Neural crest cell (in vitro differentiated cells): ENCODE measurements around the gene COL21A1. TPM values are rescaled to one million over a fixed set of nuclear protein-coding genes. Genes with fewer than 3 reads are reported as not detected.

Experiments
- DNase-seq: peaks from one replicate; pipeline ENCODE4 v3.0.0; 2021; ENCODE audit warnings: low read depth, mixed read lengths, low spot score
- H3K27ac Mint-ChIP-seq: one replicate; pipeline ENCODE4 v1.8.0; 2021; ENCODE audit warnings: mild to moderate bottlenecking, mixed read lengths; ENCODE audit not compliant: unreplicated experiment
- H3K27me3 Mint-ChIP-seq: 2 replicates; pipeline ENCODE4 v1.8.0; 2021; ENCODE audit warnings: low read depth, mild to moderate bottlenecking, mixed read lengths
- H3K36me3 Mint-ChIP-seq: 2 replicates; pipeline ENCODE4 v1.8.0; 2021; ENCODE audit warnings: low read depth, mild to moderate bottlenecking, mixed read lengths
- H3K4me1 Mint-ChIP-seq: 2 replicates; pipeline ENCODE4 v1.8.0; 2021; ENCODE audit warnings: mixed read lengths
- H3K4me3 Mint-ChIP-seq: one replicate; pipeline ENCODE4 v1.8.0; 2021; ENCODE audit warnings: mild to moderate bottlenecking, mixed read lengths
- H3K9me3 Mint-ChIP-seq: 2 replicates; pipeline ENCODE4 v1.8.0; 2021; ENCODE audit warnings: mixed read lengths
- total RNA-seq: library from RNA; stranded (reverse); gene quantifications from 2 replicates; pipeline ENCODE4 v1.2.1, GENCODE V29; 2021
- TF ChIP-seq, protein P1 (sequence below): fragments of 200-600 bp; sonication (generic); conservative IDR thresholded peaks from 2 replicates; pipeline ENCODE4 v1.5.0; 2021; ENCODE audit warnings: antibody characterized with exemption, mild to moderate bottlenecking

COL21A1 gene
- total RNA-seq, 1 donor from 2014 or later, result not detected

DNA sequence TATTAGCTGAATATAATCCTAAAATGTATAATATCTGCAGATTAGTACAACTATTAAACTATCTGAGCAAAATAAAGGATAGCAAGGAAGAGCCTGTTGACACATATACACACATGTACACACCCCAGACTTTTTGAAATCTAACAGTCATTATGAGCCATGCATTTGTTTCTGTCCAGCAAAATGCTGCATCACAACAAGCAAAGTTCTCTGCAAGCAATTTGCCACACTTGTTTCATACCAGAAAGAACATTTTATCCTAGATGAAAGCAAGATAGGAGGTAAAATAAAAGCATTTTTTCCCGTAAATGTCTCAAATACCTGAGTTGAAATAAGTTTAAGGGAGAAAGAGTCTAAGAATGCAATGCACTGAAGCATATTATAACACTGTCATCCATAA is 145.2 kb downstream of the COL21A1 start:
- no peaks in the 10 kb centered on the region for H3K4me1 Mint-ChIP-seq
- no peak overlapping the region for H3K27ac Mint-ChIP-seq
- DNase-seq, result no peak
- TF ChIP-seq, protein P1, sequence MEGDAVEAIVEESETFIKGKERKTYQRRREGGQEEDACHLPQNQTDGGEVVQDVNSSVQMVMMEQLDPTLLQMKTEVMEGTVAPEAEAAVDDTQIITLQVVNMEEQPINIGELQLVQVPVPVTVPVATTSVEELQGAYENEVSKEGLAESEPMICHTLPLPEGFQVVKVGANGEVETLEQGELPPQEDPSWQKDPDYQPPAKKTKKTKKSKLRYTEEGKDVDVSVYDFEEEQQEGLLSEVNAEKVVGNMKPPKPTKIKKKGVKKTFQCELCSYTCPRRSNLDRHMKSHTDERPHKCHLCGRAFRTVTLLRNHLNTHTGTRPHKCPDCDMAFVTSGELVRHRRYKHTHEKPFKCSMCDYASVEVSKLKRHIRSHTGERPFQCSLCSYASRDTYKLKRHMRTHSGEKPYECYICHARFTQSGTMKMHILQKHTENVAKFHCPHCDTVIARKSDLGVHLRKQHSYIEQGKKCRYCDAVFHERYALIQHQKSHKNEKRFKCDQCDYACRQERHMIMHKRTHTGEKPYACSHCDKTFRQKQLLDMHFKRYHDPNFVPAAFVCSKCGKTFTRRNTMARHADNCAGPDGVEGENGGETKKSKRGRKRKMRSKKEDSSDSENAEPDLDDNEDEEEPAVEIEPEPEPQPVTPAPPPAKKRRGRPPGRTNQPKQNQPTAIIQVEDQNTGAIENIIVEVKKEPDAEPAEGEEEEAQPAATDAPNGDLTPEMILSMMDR, result no peak
- H3K27me3 Mint-ChIP-seq, result no peaks in the 10 kb centered on the region
- peaks cover 7% of the 10 kb centered on the region for H3K9me3 Mint-ChIP-seq
- H3K36me3 Mint-ChIP-seq, result no peaks in the 10 kb centered on the region
- no peak overlapping the region for H3K4me3 Mint-ChIP-seq

DNA sequence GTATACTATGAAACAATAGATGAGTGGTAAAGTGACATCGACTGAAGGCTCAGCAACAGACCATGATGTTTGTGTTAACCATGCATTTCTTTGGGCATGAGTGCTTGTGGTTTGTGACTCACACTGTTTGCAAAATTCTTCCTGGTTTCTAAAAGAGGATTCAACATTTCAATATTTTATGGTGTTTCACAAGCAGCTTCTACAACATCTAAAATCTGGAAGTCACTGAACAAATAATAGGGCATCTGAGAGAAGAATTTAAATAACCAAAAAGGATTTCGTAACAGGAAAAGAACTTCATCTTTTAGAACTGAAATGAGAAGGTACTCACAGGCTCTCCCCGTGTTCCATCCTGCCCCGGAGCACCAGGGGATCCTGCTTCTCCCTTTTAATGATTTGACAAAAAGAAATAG is 146.2 kb downstream of the COL21A1 start:
- Mint-ChIP-seq H3K36me3 (no peaks in the 10 kb centered on the region), H3K27ac (no peak overlapping the region), H3K4me3 (no peak overlapping the region), H3K27me3 (no peaks in the 10 kb centered on the region), H3K4me1 (no peaks in the 10 kb centered on the region), H3K9me3 (peaks cover 4% of the 10 kb centered on the region)
- TF ChIP-seq, protein P1, result no peak
- no peak for DNase-seq

DNA sequence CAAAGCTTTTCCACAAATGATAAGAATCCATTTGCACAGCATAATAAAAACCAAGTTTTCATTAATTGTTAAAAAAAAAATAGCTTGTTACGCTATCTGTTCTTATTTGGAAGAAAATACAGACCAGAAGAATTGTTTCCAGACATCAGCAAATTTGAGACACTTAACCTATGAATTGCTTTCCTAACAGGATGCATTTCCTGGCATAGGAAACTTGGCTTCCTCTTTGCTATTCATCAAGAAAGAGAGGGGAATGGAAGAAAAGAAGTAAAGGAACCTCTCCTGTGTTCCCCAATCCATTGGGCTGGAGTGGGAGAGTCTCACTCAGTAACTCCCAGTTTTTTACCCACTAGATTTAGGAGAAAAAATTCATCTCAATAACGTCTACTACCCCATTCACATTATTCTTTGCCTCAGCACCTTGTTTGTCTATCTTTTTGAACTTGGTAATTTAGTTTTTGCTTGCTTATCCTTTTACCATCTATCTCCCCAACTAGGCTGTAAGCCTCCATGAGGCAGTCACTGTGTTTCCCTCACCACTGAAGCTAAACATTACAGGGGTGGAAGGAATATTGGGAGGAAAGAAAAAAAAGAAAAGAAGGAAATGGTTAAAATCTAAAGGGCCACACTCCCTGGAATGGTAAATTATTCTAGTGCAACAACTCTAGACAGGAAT is 150.3 kb downstream of the COL21A1 start:
- H3K27ac Mint-ChIP-seq, result no peak overlapping the region
- TF ChIP-seq, protein P1, result no peak
- H3K4me1 Mint-ChIP-seq, result no peaks in the 10 kb centered on the region
- peaks cover 4% of the 10 kb centered on the region for H3K36me3 Mint-ChIP-seq
- peaks cover 7% of the 10 kb centered on the region for H3K9me3 Mint-ChIP-seq
- DNase-seq, result no peak
- no peak overlapping the region for H3K4me3 Mint-ChIP-seq
- H3K27me3 Mint-ChIP-seq, result no peaks in the 10 kb centered on the region

DNA sequence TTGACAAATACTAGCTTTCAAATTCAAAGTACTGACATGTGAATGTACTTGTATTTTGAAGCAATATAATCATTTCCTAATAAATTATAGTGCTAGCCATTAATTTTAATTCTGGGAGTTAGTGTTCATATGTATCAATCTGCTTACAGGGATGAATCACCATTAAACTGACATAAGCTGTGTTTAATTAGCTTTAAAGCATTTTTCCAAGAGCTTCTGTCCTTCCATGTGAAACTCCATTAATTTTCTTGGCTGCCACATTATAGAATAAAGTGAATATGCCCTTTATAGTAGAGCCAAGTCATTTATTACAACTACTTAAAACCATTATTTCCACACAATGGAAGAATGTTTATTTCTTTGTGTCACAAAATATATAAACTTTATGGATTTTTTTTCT is 150.8 kb downstream of the COL21A1 start:
- Mint-ChIP-seq H3K27ac (no peak overlapping the region), H3K4me1 (no peaks in the 10 kb centered on the region), H3K9me3 (peaks cover 7% of the 10 kb centered on the region), H3K36me3 (peaks cover 4% of the 10 kb centered on the region), H3K27me3 (no peaks in the 10 kb centered on the region), H3K4me3 (no peak overlapping the region)
- TF ChIP-seq, protein P1, result no peak
- no peak for DNase-seq

DNA sequence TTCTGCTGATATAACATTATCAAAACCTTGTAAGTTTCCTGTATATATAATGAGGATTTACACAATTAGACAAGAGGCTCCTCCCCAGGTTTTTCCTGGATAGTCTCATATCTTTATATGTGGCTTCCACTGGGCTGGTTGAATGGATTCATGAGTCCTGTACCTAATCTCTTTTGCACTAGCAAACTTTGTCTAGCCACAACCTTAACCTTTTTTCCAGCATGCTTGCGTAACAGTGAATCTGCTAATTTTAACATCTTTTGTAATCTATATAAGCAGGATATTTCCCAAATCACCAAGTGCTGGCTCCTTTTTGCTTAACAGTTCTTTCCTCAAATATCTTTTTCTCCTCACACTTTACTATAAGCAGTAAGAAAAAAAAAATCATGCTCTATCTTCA is 153.6 kb downstream of the COL21A1 start:
- Mint-ChIP-seq H3K4me1 (peaks cover 6% of the 10 kb centered on the region), H3K36me3 (peaks cover 4% of the 10 kb centered on the region), H3K9me3 (peaks cover 4% of the 10 kb centered on the region), H3K4me3 (no peak overlapping the region), H3K27me3 (no peaks in the 10 kb centered on the region), H3K27ac (no peak overlapping the region)
- TF ChIP-seq, protein P1, result no peak
- no peak for DNase-seq
